Activated CD4-positive, alpha-beta T cell treated with anti-CD3 and anti-CD28 coated beads, Interleukin-2, amount 50 U/mL, for 48 hours (primary cell): Measurements from ENCODE around the gene OCA2.

Source experiments
- DNase-seq, 2 experiments: peaks; one replicate each; pipeline ENCODE4 v3.0.0-alpha.2; 2020

The OCA2 gene

DNA sequence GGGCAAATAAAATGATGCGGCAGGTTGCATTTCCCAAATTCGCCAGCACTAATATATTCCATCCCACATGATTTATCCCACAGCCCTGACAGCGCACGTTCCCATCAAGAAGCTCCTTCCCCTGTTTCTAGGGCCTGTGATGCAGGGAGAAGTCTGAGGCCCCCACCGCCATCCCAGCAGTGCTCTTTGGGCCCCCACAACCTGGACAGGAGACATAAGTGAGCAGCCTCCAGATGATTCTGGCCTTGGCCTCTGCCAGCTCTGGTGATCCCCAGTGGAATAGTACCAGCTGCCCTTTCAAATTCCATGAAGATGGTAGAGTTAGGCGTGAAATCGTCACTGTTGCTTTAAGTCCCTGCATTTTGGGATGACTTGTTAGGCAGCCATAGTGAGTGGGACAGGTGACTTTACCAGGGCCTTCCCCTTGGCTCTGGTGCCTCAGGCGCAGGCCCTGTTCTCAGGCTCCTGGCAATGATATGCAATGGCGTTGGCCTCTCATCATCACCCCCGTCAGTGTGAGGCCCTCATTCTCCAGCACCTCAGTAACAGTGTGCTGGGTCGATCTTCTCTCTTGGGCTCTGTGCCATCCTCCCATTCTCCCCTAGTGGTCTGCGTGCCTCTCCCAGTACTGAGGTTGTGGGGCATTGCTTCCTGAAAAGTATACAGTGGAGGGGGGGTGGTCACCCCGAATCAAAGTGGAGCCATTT lies 263.7 kb downstream of the OCA2 start:
- DNase-seq = no peak

DNA sequence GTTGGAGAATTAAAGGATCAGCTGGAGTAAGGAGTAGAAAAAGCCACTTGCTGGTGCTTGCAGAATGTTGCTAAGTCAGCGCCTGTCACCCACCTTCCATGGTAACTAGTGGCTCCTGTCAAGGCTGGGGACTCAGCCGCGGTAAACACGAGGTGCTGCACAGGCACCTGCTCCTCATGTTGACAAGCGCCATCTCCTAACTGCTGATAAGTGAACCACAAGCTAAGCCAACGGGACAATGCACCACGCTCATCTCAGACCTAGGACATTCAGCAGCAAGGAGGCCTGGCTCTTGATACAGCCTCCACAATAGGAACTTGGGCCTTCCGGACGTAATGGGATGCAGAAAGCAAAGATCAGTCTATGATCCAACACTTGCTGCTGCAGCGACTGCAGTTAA lies 264.4 kb downstream of the OCA2 start:
- no peak for DNase-seq

DNA sequence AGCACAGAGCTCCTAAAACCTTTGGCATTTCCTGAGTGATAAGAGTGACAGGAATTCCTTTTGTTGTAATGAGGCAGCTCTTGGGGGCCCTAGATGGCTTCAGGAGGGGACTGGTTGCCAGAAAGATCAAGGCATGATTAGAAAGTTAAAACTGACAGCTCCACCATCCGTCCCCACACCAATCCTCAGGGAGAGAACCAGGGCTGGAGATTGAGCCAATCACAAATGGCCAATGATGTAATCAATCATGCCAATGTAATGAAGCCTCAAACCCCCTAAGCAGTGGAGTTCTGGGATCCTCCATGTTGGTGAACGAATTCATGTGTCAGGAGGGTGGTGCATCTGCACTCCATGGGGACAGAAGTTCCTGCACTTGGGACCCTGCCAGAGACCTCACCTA lies 265.1 kb downstream of the OCA2 start:
- DNase-seq = no peak

DNA sequence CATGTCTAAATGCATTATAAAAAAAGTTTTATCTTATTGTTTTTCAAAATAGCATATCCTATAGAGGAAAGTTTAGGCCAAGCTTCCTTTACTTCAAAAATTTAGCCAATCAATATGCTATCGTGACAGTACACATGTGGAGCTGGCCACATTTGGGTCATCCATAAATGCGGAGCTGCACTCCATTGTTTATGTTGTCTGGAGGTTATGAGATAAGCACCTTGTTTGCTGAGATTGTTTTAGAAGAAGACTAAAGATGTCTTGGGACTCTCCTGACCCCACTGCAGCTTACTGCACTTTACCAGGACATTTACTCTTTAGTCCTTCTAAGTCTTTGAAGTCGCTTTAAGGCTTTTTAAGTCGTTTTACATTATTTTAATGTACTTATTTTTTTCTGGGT lies 265.9 kb downstream of the OCA2 start:
- DNase-seq = no peak

DNA sequence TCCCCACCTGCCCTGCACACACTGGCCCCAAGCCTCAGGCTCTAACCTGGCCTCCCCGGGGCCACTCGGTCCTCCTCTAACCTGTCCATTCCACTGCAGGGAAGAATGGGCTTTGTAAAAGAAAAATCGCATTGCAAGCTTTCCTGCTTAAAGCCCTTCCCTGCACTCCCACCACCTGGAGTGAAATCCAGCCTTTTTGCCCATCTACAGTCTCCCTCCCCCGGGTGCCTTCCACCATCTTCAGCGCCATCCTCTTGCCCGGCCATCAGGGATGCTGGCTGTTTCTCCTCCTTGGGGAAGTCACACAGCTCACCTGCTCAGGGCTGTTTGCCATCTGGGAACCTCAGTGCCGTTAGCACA lies 266.9 kb downstream of the OCA2 start:
- DNase-seq = no peak

DNA sequence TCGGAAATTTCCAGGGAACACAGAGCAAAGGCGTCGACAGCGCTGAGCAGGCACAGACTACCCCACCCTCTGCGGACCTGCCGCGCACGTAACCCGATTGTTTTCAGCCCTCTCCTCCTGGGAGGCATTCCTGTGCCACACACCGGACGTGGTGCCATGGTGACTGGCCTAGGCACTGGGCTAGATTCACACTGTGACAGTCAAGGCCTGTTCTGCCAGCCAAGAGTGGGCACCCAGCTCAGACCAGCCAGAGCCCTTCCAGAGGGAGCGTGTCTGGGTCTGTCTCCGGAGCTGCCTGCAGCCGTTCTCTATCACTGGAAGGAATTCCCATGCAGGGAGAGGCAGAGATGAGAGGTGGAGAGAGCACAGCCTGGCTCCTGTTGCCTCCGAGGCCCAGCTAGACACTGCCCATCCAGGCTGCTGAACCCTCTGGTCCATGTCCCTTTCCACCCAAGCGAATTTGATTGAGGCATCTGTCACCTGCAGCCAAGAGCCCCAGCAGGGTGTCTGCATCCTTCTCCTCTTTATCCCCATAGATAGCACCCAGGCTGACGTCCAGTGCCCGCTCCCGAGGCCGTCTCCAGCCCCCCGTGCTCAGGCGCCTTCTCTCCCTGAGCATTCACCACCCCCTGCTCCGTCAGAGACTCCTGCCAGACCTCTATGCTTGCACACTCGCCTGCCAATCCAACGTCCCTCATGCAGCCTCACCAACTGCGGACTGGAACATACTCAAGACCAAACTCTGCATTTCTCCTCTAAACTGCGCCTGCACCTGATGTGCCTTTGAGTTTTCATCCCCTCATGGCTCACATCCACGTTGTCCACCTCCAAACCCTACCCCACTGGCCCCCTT lies 267.5 kb downstream of the OCA2 start:
- no peak for DNase-seq

DNA sequence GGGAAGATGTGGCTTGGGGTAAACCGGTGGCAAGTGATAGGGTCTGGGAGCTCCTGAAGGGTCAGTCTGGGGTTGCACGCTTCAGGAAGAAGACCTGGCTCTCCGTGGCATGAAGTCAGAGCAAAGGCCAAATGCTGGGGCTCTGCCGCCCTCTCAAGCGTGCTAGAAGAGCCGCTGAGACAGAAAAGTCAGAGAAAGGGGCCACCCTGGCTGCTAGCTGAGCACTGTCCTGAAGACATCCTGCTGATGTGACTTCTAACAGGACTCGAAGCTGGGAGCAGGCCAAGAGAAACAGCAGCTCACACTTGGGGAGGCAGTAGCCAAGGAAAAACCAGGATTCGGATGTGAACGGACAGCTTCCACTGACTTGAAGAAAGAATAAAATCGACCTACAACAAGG lies 270.4 kb downstream of the OCA2 start:
- DNase-seq = no peak

DNA sequence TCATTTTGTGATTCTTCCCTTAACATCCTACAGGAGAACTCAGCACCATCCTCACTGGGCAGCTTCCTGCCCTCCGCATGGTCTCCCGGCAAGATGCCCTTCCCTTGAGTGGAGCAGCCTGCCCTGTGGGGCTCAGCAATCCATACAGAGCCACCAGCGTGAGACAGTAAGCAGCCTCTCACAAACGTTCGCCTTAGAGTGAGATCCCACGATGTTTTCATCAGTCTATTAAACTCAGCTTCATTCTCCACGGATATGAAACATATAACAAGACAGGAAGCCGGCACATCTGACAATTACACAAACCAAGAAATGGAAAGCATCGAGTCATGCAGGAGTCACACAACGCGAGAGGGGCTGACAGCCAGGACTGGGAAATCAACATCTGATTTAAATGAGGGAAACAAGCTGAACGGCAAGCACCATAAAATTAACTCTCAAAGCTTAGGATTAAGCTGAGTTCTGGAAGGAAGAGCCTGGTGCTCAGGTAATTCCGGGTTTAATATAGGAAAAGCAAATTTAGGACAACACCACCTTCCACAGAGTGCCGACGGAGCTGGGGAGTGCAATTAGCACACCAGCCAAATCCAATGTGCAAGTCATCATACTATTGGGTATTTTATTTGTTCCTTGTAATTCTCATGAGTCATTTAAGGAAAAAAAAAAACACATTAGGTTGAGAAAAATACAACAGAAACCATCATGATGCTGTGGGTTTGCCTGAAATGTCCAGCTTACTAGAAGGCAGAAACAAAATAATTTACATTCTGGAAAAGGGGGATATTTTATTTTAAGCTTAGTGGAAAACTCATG lies 272.0 kb downstream of the OCA2 start:
- no peak for DNase-seq

GRCh38 chr15:27826411-27826810 lies 272.7 kb downstream of the OCA2 start:
- no peak for DNase-seq

DNA sequence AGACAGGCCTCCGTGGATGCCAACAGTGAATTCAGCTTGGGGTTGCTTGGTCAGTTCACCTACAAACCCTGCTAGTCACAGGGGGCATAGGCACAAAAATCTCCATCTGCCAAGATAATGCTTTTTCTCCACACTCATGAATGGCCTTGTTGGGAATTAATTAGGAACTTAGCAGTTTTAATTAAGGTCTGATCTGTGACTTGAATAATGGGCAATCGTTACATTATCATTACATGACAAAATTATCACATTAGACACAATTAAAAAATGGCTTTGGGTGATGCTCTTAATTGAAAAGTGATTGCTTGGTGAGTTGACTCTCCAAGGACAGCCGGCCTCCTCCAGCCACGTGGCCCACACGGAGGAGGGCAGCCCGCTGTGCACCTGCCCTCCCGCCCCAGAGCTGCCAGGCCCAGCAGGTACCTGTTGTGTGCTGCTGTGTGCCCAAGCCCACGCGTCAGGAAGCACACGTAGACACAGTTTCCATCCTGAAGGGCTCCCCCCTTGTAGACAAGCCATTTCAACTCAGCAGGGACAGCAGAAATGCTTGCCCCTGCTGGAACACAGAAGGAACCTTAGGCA lies 274.2 kb downstream of the OCA2 start:
- DNase-seq = no peak

DNA sequence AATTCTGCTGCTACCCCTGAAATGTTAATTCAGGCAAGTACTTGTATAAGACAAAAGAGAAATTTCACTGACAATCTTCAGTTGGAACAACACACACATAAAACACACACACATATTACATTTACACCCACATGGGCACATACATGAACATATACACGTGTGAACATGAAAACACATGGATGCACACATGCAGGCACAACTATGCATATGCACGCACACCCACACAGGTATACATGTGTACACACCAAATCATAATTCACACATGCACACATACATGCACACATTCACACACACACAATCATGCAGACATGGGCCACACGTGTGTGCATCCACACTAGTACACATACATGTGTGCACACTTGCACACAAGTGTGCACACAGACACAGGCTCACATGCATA lies 277.8 kb downstream of the OCA2 start:
- no peak for DNase-seq

DNA sequence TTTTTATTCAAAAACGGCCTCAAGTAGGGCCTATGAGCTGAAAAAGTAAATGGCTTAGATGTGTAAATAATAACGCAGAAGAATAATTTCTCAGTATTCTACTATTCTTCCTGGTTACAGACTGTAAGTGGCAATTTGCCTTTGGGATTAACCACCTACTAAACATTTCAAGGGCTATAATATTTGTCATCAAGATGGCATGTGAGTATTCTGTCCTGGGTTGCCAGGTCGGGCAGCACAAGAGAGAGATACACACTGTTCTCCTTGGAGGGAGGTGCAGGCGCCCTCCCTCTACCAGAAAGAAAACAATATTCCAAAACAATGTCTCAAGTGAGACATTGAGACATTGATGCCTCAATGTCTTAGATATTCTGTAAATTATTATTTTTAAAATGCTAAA lies 278.4 kb downstream of the OCA2 start:
- DNase-seq = no peak

- DNase-seq = no peak
Observed at GRCh38 chr15:27820232-27820631, 278.9 kb downstream of the OCA2 start.

DNA sequence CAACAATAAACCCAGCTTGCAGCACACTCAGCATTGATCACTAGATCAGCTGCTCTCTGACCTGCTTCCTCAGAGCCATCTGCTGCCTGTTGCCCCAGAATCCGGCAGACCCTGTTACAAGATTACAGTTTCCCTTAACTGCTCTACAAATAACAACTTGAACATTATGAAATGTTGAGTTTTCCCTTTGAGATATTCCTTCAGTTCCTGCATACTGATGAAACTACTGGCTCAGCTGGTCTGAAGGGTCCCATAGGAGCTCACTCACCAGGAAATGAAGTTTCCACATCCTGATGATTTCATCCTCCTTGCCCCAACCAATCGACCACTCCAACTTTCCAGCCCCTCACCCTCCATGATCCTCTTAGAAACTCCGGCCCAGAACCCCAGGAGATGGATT lies 281.9 kb downstream of the OCA2 start:
- no peak for DNase-seq

DNA sequence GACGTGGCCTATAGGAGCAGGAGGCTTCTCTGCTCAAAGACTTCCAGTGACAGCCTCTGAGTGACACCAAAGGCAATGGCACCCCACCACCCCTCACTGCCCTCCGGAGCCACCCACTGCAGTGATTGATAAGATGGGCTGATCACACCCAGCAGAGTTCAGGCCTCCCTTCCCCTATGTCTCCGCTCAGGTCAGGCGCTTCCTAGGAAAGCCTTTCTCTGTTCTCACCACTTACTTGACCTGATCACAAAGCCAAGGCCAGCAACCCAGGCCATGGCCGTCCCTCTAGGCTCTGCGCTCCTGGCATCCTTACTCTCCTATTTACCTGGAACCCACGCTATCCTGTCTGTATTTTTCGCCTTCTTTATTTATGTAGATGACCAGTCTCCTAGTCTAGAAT lies 282.3 kb downstream of the OCA2 start:
- DNase-seq = no peak

DNA sequence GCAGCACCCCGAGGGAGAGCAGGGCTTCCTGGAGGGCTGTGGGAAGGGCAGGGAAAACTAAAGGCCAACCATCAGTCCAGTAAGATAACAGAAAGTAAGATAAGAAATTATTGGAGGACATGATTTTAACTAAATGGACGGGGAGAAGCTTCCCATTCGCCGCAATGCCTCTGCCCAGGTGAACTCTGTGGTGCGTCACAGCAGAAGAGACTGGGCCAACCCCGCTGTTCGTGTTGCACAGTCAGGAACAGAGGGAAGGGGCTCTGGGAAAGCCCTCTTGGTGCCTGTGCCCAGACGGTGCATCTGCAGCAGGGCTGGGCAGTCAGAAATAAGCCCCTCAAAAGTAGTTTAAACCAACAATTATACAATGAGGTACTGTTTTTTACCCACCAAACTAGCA lies 284.1 kb downstream of the OCA2 start:
- DNase-seq = no peak

GRCh38 chr15:27813139-27813538 lies 286.0 kb downstream of the OCA2 start:
- DNase-seq = no peak

- DNase-seq = no peak
Observed at GRCh38 chr15:27808182-27808581, 290.9 kb downstream of the OCA2 start.

GRCh38 chr15:27807335-27807734 lies 291.8 kb downstream of the OCA2 start:
- DNase-seq = no peak

DNA sequence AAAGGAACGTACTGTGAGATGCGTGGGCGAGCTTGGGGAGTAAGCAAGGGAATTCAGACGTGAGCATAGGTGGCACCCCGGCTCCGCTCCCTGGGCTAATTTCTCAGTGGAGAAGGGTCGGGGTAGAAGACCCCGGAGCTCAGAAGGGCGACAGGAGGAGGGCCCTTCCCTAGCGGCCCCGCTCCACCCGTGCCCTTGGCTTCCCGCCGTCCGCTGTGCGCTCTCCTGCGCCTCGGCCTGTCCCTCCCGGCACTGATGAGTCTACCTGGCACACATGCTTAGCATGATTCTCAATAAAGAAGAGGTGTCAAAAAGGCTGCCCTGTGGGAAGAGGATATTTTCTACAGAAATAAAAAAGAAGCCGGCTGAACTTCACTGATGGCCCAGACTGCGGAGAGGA lies 292.7 kb downstream of the OCA2 start:
- no peak for DNase-seq

DNA sequence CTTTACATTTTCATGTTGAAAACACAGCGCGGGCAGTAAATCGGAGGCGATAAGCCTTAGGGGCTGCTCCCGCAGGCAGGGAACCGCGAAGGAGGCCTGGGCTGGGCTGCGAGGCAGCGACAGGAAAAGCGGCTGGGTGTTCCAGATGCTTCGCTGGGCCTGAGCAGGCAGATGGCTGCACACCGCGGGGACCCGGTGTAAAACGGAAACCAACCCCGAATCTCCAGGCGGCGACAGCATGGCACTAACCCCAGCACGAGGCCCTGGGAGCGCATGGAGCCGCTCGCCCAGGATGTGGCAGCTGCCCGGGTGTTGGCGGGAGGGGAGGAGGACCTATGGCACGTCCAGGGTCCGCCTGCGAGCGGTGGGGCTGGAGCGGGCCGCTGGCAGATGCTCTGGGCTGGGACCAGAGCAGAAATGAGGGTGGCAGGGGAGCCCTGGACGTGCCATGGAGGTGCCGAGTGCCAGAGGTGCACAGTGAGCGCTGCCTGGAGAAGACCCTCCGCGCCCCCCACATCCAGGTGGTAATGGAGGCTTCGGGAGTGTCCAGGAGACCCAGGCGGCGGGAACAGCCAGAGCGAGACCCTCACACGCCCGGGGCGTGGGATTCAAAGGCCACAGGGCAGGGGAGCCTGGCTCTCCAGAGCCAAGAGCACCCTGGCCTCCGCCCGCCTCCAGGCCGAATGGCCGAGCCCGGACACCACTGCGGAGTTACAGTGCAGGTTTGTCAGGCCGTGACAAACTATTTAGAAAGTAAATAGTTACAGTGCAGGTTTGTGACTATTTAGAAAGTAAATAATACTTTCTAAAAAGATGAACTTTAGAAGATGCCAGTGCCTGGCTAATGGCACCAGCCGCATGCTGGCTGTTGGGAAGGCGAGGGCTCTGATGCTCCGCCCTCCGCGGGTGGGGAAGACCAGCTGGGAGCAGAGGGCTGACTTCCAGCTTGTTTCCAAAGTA lies 293.6 kb downstream of the OCA2 start:
- no peak for DNase-seq

DNA sequence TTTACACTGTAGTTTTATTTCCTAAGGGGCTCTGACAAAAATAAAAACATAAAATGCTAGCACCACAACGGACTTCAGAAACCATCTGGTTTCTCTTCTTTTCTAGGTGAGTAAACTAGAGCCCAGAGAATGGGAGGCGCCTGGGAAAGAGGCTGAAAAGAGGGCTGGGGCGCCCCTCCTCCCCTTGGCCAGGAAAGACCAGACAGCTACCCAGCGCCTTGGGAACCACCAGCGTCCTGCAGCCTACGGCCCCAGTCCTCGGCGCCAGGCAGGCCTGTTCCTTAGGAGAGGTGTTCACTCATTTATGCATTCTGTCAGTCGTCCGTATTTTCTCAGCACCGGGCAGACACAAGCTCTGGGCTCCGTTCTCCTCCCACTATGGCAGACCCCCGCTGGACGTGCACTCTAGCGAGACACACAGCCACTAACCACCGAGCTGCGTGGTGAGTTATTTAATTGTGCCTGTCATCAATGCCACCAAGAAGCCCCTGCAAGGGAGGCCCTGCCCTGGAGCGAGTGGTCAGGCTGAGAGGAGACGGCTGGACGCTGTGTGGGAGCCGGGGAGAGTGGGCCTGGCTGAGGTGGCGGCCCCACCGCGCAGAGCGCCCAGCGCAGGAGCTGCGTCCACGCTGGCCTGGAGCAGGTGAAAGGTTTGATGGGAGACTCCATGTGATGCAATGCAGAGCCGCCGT lies 294.4 kb downstream of the OCA2 start:
- DNase-seq = no peak
